Gastrocnemius medialis (tissue), 4 donors: ENCODE data around the gene PPP1R1A.

ENCODE experiments used
- CTCF ChIP-seq, 5 experiments: fragments of 450-650 bp in 3 of 5; fragments of 200-600 bp in 2 of 5; sonication (generic) in 2 of 5; IDR thresholded peaks in 4 of 5; conservative IDR thresholded peaks in 1 of 5; 1 replicate in 4 of 5; 2 replicates in 1 of 5; pipeline ENCODE4 v1.5.1; 2016 to 2019; ENCODE audit warnings: antibody characterized with exemption in 5 of 5, mild to moderate bottlenecking in 3 of 5, moderate library complexity in 3 of 5
- POLR2A ChIP-seq, 2 donors: fragments of 450-650 bp; IDR thresholded peaks; one replicate each; pipeline ENCODE4 v1.6.1; 2017; ENCODE audit warnings: antibody characterized with exemption in 2 of 2, mild to moderate bottlenecking in 2 of 2, moderate library complexity in 2 of 2

GRCh38 chr12:54604436-54604835, 16.0 kb upstream of the PPP1R1A start:
- TF ChIP-seq CTCF (IDR thresholded peaks at IDR 0.05 in 4 of 5, conservative IDR thresholded peaks at IDR 0.05 in 1 of 5) (no peak), POLR2A (IDR thresholded peaks at IDR 0.05) (no peak)
